ENCODE data around the gene EIPR1. TPM values are rescaled to one million over a fixed set of nuclear protein-coding genes. Genes with fewer than 3 reads are reported as not detected.

The EIPR1 gene
- polyA plus RNA-seq, 1 experiment, result 49.2 TPM

DNA sequence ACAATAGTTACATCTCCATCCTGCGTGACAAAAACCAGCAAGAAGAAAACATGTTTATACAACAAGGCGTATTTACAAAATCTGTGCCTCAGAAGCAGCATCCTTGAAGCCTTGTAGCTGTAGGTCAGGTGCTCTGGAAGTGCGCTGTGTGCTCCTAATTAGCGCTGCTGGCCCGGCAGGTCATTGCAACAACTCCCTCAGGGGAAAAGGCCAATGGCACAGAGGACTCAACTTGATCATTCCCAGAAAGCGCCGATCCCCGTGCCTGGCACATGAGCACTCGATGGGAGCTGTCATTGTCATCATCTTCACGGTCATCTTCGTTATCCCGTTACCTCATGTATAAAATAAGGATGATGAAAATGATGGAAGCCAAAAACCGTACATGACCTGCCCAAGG is 58.5 kb downstream of the EIPR1 start:
- Histone ChIP-seq H3K27me3 (ENCODE audit: control insufficient read depth, insufficient read depth, low read length) (no peaks in the 10 kb centered on the region), H3K4me3 (ENCODE audit: low read depth, low read length) (no peak overlapping the region), H3K36me3 (ENCODE audit: control insufficient read depth, insufficient read depth, low read length) (peaks cover 3% of the 10 kb centered on the region; the same call in 1 of the 2 replicates)
- TF ChIP-seq, protein P1, sequence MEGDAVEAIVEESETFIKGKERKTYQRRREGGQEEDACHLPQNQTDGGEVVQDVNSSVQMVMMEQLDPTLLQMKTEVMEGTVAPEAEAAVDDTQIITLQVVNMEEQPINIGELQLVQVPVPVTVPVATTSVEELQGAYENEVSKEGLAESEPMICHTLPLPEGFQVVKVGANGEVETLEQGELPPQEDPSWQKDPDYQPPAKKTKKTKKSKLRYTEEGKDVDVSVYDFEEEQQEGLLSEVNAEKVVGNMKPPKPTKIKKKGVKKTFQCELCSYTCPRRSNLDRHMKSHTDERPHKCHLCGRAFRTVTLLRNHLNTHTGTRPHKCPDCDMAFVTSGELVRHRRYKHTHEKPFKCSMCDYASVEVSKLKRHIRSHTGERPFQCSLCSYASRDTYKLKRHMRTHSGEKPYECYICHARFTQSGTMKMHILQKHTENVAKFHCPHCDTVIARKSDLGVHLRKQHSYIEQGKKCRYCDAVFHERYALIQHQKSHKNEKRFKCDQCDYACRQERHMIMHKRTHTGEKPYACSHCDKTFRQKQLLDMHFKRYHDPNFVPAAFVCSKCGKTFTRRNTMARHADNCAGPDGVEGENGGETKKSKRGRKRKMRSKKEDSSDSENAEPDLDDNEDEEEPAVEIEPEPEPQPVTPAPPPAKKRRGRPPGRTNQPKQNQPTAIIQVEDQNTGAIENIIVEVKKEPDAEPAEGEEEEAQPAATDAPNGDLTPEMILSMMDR (IDR thresholded peaks at IDR 0.05; ENCODE audit: insufficient read depth, low read depth, low read length), result no peak
- DNase-seq (ENCODE audit: low read depth), result no peak
- ChIA-PET POLR2A (no interaction called here), CTCF (no interaction called here)

DNA sequence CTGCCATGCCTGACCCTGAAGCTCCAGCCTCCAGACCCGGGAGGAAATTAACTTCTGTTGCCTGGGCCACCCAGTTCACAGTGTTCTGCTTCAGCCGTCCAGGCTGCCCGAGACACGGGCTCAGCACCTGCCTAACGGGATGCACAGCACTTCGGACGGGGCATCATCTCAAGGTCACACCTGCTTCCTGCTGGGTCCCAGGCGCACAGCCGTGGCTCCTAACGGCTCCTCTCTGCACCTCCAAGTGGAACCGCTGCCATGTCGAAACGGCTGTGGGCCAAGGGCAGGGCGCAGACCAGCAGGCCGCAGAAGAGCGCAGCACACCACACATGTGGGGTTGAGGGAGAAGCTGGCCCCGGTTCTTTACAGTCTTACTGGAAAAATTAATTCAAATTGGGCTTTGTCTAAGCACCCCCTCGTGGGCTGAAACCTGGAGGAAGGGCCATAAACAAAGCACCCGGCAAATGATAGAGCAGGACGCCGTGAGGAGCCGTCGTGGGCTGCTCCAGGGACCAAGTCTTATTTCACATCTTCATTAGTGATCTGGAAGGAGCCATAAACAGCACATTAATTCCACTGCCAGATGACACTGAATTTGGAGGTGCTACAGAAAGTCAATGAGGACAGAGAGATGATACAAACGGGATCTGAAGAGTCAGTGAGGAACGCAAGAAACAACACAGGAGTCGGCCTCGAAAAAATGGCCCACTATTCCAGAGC is 59.6 kb downstream of the EIPR1 start:
- no peak for DNase-seq (ENCODE audit: low read depth)
- Histone ChIP-seq H3K27me3 (ENCODE audit: control insufficient read depth, insufficient read depth, low read length) (no peaks in the 10 kb centered on the region), H3K4me3 (ENCODE audit: low read depth, low read length) (no peak overlapping the region), H3K36me3 (ENCODE audit: control insufficient read depth, insufficient read depth, low read length) (peaks cover 2% of the 10 kb centered on the region; the same call in 1 of the 2 replicates)
- POLR2A ChIA-PET, result no interaction called here
- TF ChIP-seq, protein P1 (IDR thresholded peaks at IDR 0.05; ENCODE audit: insufficient read depth, low read depth, low read length), result no peak
- CTCF ChIA-PET, result no interaction called here

DNA sequence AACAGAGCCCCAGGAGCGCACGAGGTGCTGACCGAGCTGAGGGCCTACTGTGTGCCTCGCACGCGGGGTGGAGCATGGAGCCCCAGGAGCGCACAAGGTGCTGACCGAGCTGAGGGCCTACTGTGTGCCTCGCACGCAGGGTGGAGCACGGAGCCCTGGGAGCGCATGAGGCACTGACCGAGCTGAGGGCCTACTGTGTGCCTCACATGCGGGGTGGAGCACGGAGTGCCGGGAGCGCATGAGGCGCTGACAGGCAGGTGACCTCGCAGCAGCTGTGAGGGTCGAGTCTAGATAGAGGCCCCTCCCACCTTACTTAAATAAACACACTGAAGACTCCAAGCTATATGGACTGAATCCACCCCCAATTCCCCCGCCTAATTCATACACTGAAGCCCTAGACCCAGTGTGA is 60.3 kb downstream of the EIPR1 start:
- ChIA-PET POLR2A (no interaction called here), CTCF (interaction anchor here (1.2 kb wide), 1 partner anchor 14 kb away, joined by 4 read pairs; no protein-coding TSS in a partner anchor)
- H3K4me3 ChIP-seq (ENCODE audit: low read depth, low read length), result no peak overlapping the region
- TF ChIP-seq, protein P1 (IDR thresholded peaks at IDR 0.05; ENCODE audit: insufficient read depth, low read depth, low read length), result no peak
- H3K27me3 ChIP-seq (ENCODE audit: control insufficient read depth, insufficient read depth, low read length), result no peaks in the 10 kb centered on the region
- H3K36me3 ChIP-seq (ENCODE audit: control insufficient read depth, insufficient read depth, low read length), result peaks cover 2% of the 10 kb centered on the region; the same call in 1 of the 2 replicates
- no peak for DNase-seq (ENCODE audit: low read depth)

DNA sequence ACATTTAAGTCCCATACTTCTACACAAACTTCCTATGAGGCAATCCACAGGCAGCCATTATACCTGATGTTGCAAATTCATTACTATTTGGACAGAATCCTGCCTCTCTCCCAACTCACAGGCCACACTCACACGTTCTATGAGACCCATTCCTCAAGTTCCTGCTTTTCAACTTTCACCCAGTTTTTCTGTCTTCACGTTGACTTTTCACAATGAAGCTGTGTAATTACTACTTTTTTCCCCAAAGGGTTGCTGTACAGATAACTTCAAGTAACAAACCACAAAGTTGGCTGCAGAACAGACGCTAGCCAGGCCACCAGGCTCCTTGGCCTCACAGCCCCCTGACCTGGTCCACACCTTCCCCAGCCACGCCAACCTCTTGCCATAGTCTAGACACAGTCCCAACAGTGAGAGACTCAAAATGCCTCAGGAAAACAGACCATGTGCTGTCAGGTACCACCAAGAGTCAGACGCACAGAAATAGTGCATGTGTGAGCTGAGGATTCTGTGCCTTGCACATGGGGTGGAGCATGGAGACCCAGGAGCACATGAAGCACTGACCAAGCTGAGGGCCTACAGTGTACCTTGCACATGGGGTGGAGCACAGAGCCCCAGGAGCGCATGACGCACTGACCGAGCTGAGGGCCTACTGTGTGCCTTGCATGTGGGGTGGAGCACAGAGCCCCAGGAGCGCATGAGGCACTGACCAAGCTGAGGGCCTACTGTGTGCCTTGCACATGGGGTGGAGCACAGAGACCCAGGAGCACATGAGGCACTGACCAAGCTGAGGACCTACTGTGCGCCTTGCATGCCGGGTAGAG is 61.0 kb downstream of the EIPR1 start:
- no peaks in the 10 kb centered on the region for H3K27me3 ChIP-seq (ENCODE audit: control insufficient read depth, insufficient read depth, low read length)
- DNase-seq (ENCODE audit: low read depth), result no peak
- POLR2A ChIA-PET, result no interaction called here
- TF ChIP-seq, protein P1 (IDR thresholded peaks at IDR 0.05; ENCODE audit: insufficient read depth, low read depth, low read length), result no peak
- peaks cover 2% of the 10 kb centered on the region; the same call in 1 of the 2 replicates for H3K36me3 ChIP-seq (ENCODE audit: control insufficient read depth, insufficient read depth, low read length)
- CTCF ChIA-PET, result interaction anchor here (1.2 kb wide), 1 partner anchor 13 kb away, joined by 4 read pairs; no protein-coding TSS in a partner anchor
- H3K4me3 ChIP-seq (ENCODE audit: low read depth, low read length), result no peak overlapping the region

DNA sequence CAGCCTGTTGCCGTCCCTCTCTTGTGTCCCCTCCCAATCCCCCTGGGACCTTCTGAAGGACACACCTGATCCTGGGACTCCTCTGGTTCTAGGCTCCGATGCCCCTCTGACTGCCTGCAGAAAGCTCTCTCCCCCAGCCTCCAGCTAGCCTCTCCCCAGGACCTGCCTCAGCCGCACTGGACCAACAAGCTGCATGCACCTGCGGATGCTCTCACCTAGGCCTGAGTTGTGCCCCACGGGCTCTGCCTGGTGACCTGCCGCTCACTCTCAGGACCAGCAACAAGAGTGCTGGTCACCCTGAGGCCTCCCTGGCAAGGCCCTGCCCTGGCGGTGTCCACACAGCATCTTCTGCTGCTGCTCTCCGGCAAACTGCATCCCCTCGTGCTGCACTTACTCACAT is 63.0 kb downstream of the EIPR1 start:
- POLR2A ChIA-PET, result no interaction called here
- Histone ChIP-seq H3K4me3 (ENCODE audit: low read depth, low read length) (no peak overlapping the region), H3K27me3 (ENCODE audit: control insufficient read depth, insufficient read depth, low read length) (no peaks in the 10 kb centered on the region), H3K36me3 (ENCODE audit: control insufficient read depth, insufficient read depth, low read length) (peaks cover 2% of the 10 kb centered on the region; the same call in 1 of the 2 replicates)
- CTCF ChIA-PET, result interaction anchor here (0.6 kb wide), 2 partner anchors 15 kb away, joined by 3 read pairs; no protein-coding TSS in a partner anchor
- DNase-seq (ENCODE audit: low read depth), result no peak
- TF ChIP-seq, protein P1 (IDR thresholded peaks at IDR 0.05; ENCODE audit: insufficient read depth, low read depth, low read length), result no peak
